GM12872 (cell line): ENCODE data around the gene ZNF154.

Experiments
- TF ChIP-seq, protein P1 (sequence below): IDR thresholded peaks from 3 replicates; pipeline ENCODE4 v1.5.1; 2011; ENCODE audit warnings: low read depth, mild to moderate bottlenecking, low read length, moderate library complexity; ENCODE audit not compliant: insufficient read depth

The ZNF154 gene

DNA sequence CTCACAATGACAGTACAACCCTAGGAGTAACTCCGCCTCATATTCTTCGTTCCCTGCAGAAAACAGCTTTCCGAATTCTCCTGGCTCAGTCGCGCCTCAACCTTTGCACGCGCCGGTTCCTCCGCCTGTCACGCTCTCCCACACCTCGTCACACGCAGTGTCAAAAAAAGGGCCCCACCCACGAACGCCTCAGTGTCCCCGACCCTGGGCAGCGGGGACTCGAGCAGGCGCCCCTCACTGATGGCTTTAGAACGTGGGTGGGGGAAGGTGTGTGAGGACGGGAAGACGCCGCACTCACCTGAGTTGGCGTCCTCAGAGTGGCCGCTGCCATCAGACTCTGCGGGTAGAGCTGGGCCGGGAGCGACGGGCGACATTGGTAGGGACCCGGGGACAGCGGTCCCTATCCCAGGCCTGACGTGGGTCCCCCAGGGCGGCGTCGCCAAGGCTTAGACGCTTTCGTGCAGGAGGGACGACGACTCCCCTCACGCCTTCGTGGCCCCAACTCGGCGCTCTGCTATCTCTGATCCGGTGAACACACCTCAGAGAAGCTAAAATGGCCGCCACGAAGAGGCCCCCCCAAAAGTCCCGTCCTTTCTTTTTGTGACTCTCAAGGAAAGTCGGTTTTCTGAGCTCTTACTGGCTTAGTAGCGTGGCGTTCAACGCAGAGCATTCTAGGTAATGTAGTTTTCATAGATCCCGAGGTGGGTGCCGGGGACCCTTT, at the start of gene ZNF154:
Gene ZNF154 (minus strand): TSS at position 564 of the 721 bp plus-strand sequence. CDS start 233 bp downstream, at position 331.
- TF ChIP-seq, protein P1, sequence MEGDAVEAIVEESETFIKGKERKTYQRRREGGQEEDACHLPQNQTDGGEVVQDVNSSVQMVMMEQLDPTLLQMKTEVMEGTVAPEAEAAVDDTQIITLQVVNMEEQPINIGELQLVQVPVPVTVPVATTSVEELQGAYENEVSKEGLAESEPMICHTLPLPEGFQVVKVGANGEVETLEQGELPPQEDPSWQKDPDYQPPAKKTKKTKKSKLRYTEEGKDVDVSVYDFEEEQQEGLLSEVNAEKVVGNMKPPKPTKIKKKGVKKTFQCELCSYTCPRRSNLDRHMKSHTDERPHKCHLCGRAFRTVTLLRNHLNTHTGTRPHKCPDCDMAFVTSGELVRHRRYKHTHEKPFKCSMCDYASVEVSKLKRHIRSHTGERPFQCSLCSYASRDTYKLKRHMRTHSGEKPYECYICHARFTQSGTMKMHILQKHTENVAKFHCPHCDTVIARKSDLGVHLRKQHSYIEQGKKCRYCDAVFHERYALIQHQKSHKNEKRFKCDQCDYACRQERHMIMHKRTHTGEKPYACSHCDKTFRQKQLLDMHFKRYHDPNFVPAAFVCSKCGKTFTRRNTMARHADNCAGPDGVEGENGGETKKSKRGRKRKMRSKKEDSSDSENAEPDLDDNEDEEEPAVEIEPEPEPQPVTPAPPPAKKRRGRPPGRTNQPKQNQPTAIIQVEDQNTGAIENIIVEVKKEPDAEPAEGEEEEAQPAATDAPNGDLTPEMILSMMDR: no peak

DNA sequence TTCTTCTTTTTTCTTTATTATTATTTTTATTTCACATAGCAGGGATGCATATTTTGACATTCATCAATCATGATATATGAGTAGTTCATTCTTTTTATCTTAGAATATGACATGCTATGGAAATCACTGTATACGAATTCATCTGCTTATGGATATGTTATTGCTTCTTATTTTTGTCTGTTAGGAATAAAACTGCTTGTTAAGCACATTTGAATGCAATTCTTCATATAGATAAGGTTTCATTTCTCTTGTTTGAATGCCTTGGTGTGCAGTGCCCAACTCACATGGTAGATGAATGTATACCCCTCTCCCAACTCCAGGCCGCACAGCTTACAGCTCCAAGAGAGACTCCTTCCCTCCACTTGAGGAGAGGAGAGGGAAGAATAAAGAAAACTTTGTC, 48.9 kb upstream of the ZNF154 start:
- TF ChIP-seq, protein P1: no peak

DNA sequence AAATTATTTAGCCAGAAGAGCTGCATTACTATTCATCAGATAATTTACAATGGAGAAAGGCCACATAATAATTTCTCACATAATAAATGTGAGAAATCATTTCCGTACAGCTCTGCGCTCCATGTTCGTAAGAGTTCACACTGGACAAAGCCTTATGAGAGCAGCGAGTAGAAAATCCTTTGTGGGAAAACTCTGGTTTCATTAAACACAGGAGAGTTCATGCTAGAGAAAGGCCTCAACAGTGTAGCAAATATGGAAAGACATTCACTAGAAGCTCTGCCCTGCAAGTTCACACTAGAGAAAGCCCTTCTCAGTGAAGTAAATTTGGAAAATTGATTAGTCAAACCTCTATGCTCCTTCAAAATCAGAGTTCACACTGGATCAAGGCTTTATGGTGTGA, 46.0 kb upstream of the ZNF154 start:
- TF ChIP-seq, protein P1: no peak

DNA sequence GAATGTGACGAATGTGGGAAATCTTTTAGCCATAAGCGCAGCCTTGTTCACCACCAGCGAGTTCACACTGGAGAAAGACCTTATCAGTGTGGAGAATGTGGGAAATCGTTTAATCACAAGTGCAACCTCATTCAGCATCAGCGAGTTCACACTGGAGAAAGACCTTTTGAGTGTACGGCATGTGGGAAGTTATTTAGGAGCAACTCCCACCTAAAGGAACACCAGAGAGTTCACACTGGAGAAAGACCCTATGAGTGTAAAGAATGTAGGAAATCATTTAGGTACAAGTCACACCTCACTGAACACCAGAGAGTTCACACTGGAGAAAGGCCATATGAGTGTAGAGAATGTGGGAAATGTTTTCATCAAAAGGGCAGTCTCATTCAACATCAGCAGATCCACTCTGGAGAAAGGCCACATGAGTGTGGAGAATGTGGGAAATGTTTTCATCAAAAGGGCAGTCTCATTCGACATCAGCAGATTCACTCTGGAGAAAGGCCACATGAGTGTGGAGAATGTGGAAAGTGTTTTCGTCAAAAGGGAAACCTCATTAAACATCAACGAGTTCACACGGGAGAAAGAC, 45.2 kb upstream of the ZNF154 start:
- TF ChIP-seq, protein P1: no peak

DNA sequence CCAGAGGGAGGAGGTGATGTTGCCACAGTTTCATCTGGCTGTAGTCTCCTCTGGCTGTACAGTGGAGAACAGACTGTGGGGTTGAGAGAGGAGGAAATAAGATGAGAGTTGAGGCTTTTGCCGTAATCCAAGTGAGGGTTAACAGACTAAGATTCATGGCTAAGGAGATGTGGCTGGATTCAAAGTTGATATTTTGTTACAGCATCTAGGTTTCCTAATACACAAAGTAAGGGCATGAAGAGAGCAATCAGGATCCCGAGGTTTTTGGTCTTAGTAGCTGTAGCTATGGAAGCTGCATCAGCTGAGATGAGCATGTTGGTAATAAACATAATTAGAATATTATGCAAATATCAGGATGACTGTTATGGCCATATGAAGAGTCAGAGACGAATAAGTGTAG, 39.0 kb upstream of the ZNF154 start:
- TF ChIP-seq, protein P1: no peak

DNA sequence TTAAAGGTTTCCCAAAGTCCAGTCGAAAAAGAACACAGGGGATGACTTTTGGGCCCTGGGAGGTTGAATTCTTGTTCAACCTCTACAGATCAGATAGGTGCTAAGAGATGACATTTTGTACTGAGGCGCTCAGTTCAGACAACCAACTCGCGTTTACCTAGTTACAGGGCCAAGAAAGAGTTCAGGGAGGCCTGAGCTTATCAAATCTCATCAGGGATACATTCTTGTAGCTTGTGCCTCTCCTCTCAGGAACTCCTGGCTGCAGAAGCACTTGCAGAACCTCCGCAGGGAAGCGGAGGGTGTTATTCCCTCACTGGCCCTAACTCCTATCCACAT, 38.4 kb upstream of the ZNF154 start:
- TF ChIP-seq, protein P1: no peak

DNA sequence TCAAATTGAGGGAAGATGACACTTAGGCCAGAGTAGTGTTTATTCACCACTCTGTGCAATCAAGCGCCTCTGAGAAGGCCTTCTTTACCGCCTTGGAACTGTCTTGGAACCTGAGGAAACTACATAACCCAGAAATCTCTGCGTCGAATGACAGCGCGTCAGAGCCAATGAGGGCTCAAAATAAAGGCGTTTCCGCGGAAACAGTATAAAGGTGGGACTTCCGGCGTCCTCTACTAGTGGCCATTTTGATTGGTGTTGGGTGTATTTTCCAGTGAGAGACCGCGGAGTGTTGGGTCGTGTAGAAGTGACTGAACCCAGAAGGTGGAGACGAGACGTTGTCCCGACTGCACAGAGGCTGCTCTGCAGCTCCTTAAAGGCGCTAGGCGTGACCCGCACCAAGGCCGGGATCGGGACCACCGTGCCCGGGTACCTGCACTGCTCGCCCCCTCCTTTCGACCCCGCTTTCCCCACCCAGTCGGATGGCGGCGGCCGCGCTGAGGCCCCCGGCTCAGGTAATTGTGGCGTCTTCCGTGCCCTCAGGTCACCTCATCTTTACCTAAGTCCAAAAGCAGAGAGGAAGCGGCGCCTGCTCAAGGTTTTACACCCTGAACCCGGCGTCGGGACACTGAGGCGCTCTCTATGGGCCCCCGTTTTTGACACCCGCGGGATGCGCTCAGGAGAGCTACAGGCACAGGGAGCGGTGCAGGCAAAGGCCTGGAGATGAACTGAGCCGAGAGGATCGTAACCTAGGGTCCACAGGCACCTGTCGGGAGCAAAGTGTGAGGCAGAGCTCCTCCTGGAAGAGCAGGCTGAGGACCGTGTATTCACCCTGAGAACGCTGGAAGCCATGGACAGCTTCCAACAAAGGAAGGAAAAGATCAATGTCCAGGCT, 37.8 kb upstream of the ZNF154 start, which contains the start of gene ZNF776:
Gene ZNF776 (plus strand): TSS at position 236 of the 892 bp plus-strand sequence. CDS start 244 bp downstream, at position 480.
- TF ChIP-seq, protein P1: no peak
